SK-N-SH (cell line): ENCODE results near the gene CLEC4A. TPM values are rescaled to one million over a fixed set of nuclear protein-coding genes. Genes with fewer than 3 reads are reported as not detected.

Experiments used
- CTCF ChIA-PET: fragments of 300-600, 350-600 bp; formaldehyde crosslinking; extraction: SDS; loops from one replicate; lab custom pipeline; 2021; lab: Yijun Ruan, JAX
- POLR2A ChIA-PET: fragments of 350-600 bp; sonication (Branson Sonifier 250); formaldehyde crosslinking; extraction: SDS; loops from one replicate; lab custom pipeline; 2020; ENCODE audit warnings: antibody characterized with exemption, inconsistent platforms; lab: Yijun Ruan, JAX
- DNase-seq: peaks from one replicate; pipeline ENCODE4 v3.0.0; 2012
- H2AFZ ChIP-seq: fragments of 200-600 bp; sonication (generic); 2 replicates; pipeline ENCODE4 v1.8.1; 2016; ENCODE audit warnings: antibody characterized with exemption, mild to moderate bottlenecking, low read depth
- H3F3A ChIP-seq: fragments of 200-600 bp; sonication (generic); replicated peaks from 2 replicates; pipeline ENCODE3; 2016; ENCODE audit warnings: antibody characterized with exemption, mild to moderate bottlenecking; ENCODE audit not compliant: insufficient read depth
- H3K27ac ChIP-seq, 2 experiments: fragments of 200-500 bp in 1 of 2; fragments of 200-600 bp in 1 of 2; sonication (Bioruptor generic) in 1 of 2; sonication (generic), shearing (Covaris generic) in 1 of 2; 2 replicates each; pipeline versions ENCODE4 v1.5.1 to v1.6.1; 2014 to 2016; ENCODE audit warnings: low read depth in 2 of 2, inconsistent platforms in 1 of 2, low read length in 1 of 2, mild to moderate bottlenecking in 1 of 2, mixed read lengths in 1 of 2
- H3K27me3 ChIP-seq: fragments of 200-600 bp; sonication (generic), shearing (Covaris generic); 2 replicates; pipeline ENCODE4 v1.6.1; 2016; ENCODE audit warnings: mixed run types; ENCODE audit not compliant: insufficient read depth
- H3K36me3 ChIP-seq, 2 experiments: fragments of 200-500 bp in 1 of 2; fragments of 200-600 bp in 1 of 2; sonication (Bioruptor generic) in 1 of 2; sonication (generic) in 1 of 2; replicated peaks in 1 of 2; 2 replicates each; pipeline versions ENCODE3 to v1.5.1; 2014 to 2016; ENCODE audit warnings: low read length in 1 of 2, mild to moderate bottlenecking in 1 of 2; ENCODE audit not compliant: insufficient read depth in 2 of 2, control insufficient read depth in 1 of 2
- H3K4me1 ChIP-seq, 2 experiments: fragments of 200-500 bp in 1 of 2; fragments of 200-600 bp in 1 of 2; sonication (Bioruptor generic) in 1 of 2; sonication (generic), shearing (Covaris generic) in 1 of 2; 2 replicates each; pipeline versions ENCODE4 v1.5.1 to v1.6.1; 2014 to 2016; ENCODE audit warnings: low read depth in 1 of 2, low read length in 1 of 2, mixed run types in 1 of 2; ENCODE audit not compliant: insufficient read depth in 2 of 2, control insufficient read depth in 1 of 2
- H3K4me2 ChIP-seq: fragments of 200-600 bp; sonication (generic), shearing (Covaris generic); 2 replicates; pipeline ENCODE4 v1.6.1; 2017; ENCODE audit warnings: mixed run types
- H3K4me3 ChIP-seq, 2 experiments: fragments of 200-500 bp in 1 of 2; fragments of 200-600 bp in 1 of 2; sonication (Bioruptor generic) in 1 of 2; sonication (generic), shearing (Covaris generic) in 1 of 2; 2 replicates each; pipeline versions ENCODE4 v1.5.1 to v1.8.1; 2014 to 2016; ENCODE audit warnings: low read depth in 2 of 2, inconsistent platforms in 1 of 2, low read length in 1 of 2, mild to moderate bottlenecking in 1 of 2, mixed read lengths in 1 of 2, moderate library complexity in 1 of 2
- H3K79me2 ChIP-seq: fragments of 200-600 bp; sonication (generic); 2 replicates; pipeline ENCODE4 v1.8.1; 2017; ENCODE audit warnings: mild to moderate bottlenecking; ENCODE audit not compliant: insufficient read depth
- H3K9ac ChIP-seq: fragments of 200-600 bp; sonication (generic); 2 replicates; pipeline ENCODE4 v1.6.1; 2017; ENCODE audit warnings: mixed run types
- H3K9me2 ChIP-seq: fragments of 200-600 bp; sonication (generic); 2 replicates; pipeline ENCODE4 v1.6.1; 2017; ENCODE audit warnings: mixed run types
- H3K9me3 ChIP-seq: fragments of 200-600 bp; sonication (generic); 2 replicates; pipeline ENCODE4 v1.6.1; 2017; ENCODE audit warnings: mixed run types, mild to moderate bottlenecking, moderate library complexity
- H4K20me1 ChIP-seq: fragments of 200-600 bp; sonication (generic); 2 replicates; pipeline ENCODE4 v1.6.1; 2017; ENCODE audit warnings: mild to moderate bottlenecking, mixed run types; ENCODE audit not compliant: insufficient read depth
- CHD2 ChIP-seq: fragments of 150-350 bp; IDR thresholded peaks from 2 replicates; pipeline ENCODE4 v1.6.1; 2018; ENCODE audit warnings: low read length; ENCODE audit not compliant: partially characterized antibody
- EZH2phosphoT487 ChIP-seq: fragments of 200-600 bp; sonication (generic); IDR thresholded peaks from 2 replicates; pipeline ENCODE4 v1.6.1; 2017; ENCODE audit warnings: low read depth, mixed run types, mild to moderate bottlenecking, antibody characterized with exemption, moderate library complexity, borderline replicate concordance
- FOSL2 ChIP-seq: IDR thresholded peaks from 2 replicates; pipeline ENCODE4 v1.4.0; 2012; ENCODE audit warnings: low read depth, mild to moderate bottlenecking, moderate library complexity, borderline replicate concordance
- FOXJ3 ChIP-seq: sonication (generic); formaldehyde crosslinking; IDR thresholded peaks from 2 replicates; pipeline ENCODE4 v1.5.1; 2020; ENCODE audit warnings: mild to moderate bottlenecking, missing genetic modification reagents
- FOXM1 ChIP-seq: IDR thresholded peaks from 2 replicates; pipeline ENCODE4 v1.4.0; 2012; ENCODE audit warnings: low read depth, mild to moderate bottlenecking
- GABPA ChIP-seq: IDR thresholded peaks from 2 replicates; pipeline ENCODE4 v1.4.0; 2012; ENCODE audit warnings: low read depth, mild to moderate bottlenecking
- GATA2 ChIP-seq: sonication (generic); formaldehyde crosslinking; IDR thresholded peaks from 2 replicates; pipeline ENCODE4 v1.5.0; 2020; ENCODE audit warnings: mild to moderate bottlenecking, missing genetic modification reagents
- MEF2A ChIP-seq: IDR thresholded peaks from 2 replicates; pipeline ENCODE4 v1.4.0; 2012; ENCODE audit warnings: low read depth, borderline replicate concordance
- MXI1 ChIP-seq: IDR thresholded peaks from 2 replicates; pipeline ENCODE4 v1.6.1; 2012; ENCODE audit warnings: mild to moderate bottlenecking, low read depth, low read length, improper control_type of control experiment
- NRF1 ChIP-seq: IDR thresholded peaks from 2 replicates; pipeline ENCODE4 v1.6.1; 2012; ENCODE audit warnings: low read depth, mild to moderate bottlenecking, low read length
- RAD21 ChIP-seq: IDR thresholded peaks from 2 replicates; pipeline ENCODE4 v1.6.1; 2012; ENCODE audit warnings: mild to moderate bottlenecking, low read length
- RCOR1 ChIP-seq: fragments of 150-350 bp; IDR thresholded peaks from 2 replicates; pipeline ENCODE4 v1.6.1; 2017; ENCODE audit warnings: antibody characterized with exemption, low read length
- RXRA ChIP-seq: IDR thresholded peaks from 2 replicates; pipeline ENCODE4 v1.4.0; 2012; ENCODE audit warnings: low read depth, mild to moderate bottlenecking, borderline replicate concordance
- SIN3A ChIP-seq: IDR thresholded peaks from 2 replicates; pipeline ENCODE4 v1.6.1; 2012; ENCODE audit warnings: low read depth, mild to moderate bottlenecking, low read length, moderate library complexity, borderline replicate concordance
- SMC3 ChIP-seq: IDR thresholded peaks from 2 replicates; pipeline ENCODE4 v1.6.1; 2012; ENCODE audit warnings: low read depth, low read length, improper control_type of control experiment
- TAF1 ChIP-seq: IDR thresholded peaks from 2 replicates; pipeline ENCODE4 v1.6.1; 2012; ENCODE audit warnings: low read depth, mild to moderate bottlenecking, low read length, moderate library complexity, borderline replicate concordance
- TCF12 ChIP-seq: IDR thresholded peaks from 2 replicates; pipeline ENCODE4 v1.4.0; 2012
- TEAD4 ChIP-seq: IDR thresholded peaks from 2 replicates; pipeline ENCODE4 v1.4.0; 2012; ENCODE audit warnings: mild to moderate bottlenecking, borderline replicate concordance; ENCODE audit not compliant: insufficient read depth
- YY1 ChIP-seq: IDR thresholded peaks from 2 replicates; pipeline ENCODE4 v1.4.0; 2012; ENCODE audit warnings: low read depth, mild to moderate bottlenecking
- WGBS: methylation state at CpG from one replicate; pipeline ENCODE4 v1.1.6; 2017; ENCODE audit warnings: low lambda C conversion rate; 5-methylcytosine and 5-hydroxymethylcytosine counted together
- polyA plus RNA-seq, 3 experiments: library from polyadenylated mRNA; depleted of rRNA; stranded (reverse); fragments of >200 nt; gene quantifications; 2 replicates each; pipeline ENCODE4 v1.2.3, GENCODE V29; 2012
- TF ChIP-seq, protein P1 (sequence below): IDR thresholded peaks from 2 replicates; pipeline ENCODE4 v1.4.0; 2012; ENCODE audit warnings: low read depth, borderline replicate concordance
- TF ChIP-seq, protein P2 (sequence below): IDR thresholded peaks from 2 replicates; pipeline ENCODE4; 2012
- TF ChIP-seq, protein P3 (sequence below): IDR thresholded peaks from 2 replicates; pipeline ENCODE4 v1.4.0; 2012; ENCODE audit warnings: low read depth, borderline replicate concordance
- TF ChIP-seq, protein P4 (sequence below): fragments of 200-600 bp; sonication (generic); IDR thresholded peaks from 2 replicates; pipeline ENCODE4 v1.6.1; 2017; ENCODE audit warnings: antibody characterized with exemption, mild to moderate bottlenecking, moderate library complexity
- TF ChIP-seq, protein P5 (sequence below): fragments of 150-350 bp; IDR thresholded peaks from 2 replicates; pipeline ENCODE4 v1.6.1; 2016; ENCODE audit warnings: mild to moderate bottlenecking, low read depth, low read length

Gene CLEC4A
- polyA plus RNA-seq, 1 of the 3 experiments (the other 2 are of a cell fraction), result 0.44 TPM

DNA sequence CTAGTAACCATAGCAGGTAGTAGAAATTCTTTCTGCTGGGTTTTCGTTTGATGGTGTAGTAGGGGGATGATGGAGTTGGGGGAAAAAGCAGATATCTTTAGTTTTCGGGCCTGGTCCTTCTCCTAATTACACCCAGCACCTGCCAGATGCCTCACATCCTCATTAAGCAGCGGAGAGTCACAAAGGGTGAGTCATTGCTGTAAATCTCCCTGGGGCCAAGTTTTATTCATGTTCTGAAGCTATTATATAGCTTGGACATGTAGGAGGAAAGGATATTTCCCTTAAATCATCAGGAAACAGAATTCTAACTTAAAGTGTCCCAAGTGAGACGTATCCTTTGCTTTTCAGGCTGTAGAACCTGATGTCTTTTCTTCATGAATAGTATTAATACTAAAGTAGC is 46.2 kb upstream of the CLEC4A start (continued):
- TF ChIP-seq, protein P1, sequence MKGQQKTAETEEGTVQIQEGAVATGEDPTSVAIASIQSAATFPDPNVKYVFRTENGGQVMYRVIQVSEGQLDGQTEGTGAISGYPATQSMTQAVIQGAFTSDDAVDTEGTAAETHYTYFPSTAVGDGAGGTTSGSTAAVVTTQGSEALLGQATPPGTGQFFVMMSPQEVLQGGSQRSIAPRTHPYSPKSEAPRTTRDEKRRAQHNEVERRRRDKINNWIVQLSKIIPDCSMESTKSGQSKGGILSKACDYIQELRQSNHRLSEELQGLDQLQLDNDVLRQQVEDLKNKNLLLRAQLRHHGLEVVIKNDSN, result no peak
- TF ChIP-seq NRF1 (no peak), FOSL2 (peak; percentile 62), EZH2phosphoT487 (no peak), MXI1 (no peak), SIN3A (no peak), TCF12 (peak; percentile 45; the same call in 1 of the 2 replicates), GABPA (no peak)
- TF ChIP-seq, protein P2, sequence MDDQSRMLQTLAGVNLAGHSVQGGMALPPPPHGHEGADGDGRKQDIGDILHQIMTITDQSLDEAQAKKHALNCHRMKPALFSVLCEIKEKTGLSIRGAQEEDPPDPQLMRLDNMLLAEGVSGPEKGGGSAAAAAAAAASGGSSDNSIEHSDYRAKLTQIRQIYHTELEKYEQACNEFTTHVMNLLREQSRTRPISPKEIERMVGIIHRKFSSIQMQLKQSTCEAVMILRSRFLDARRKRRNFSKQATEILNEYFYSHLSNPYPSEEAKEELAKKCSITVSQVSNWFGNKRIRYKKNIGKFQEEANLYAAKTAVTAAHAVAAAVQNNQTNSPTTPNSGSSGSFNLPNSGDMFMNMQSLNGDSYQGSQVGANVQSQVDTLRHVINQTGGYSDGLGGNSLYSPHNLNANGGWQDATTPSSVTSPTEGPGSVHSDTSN, result peak; percentile 24; the same call in 1 of the 2 replicates
- TF ChIP-seq, all 33 proteins: peak for 4

DNA sequence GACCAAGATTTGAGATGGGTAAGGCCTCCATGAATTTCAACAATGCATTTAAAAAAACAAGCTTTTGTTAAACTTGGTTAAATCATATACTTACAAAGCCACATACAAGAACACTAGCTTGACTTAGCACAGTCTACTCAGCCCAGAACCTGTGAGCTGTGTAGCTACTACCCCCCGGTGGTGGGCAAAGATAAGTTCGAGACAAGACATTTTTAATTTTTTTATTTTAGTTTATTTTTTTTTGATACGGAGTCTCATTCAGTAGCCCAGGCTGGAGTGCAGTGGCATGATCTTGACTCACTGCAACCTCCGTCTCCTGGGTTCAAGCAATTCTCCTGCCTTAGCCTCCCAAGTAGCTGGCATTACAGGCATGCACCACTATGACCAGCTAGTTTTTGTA is 45.0 kb upstream of the CLEC4A start:
- H3K27me3 ChIP-seq, result no peaks in the 10 kb centered on the region
- H3K9me3 ChIP-seq, result no peaks in the 10 kb centered on the region
- H3F3A ChIP-seq, result peaks cover 6% of the 10 kb centered on the region
- ChIA-PET POLR2A (no interaction called here), CTCF (interaction anchor here (0.6 to 5.5 kb wide), 17 partner anchors 9 to 272 kb away, joined by 3 to 89 read pairs (median 4); partner anchors contain the start of genes C3AR1, FOXJ2 and ZNF705A)
- DNase-seq, result peak; percentile 64
- no peaks in the 10 kb centered on the region for H3K36me3 ChIP-seq
- TF ChIP-seq FOXJ3 (no peak), TAF1 (no peak), NRF1 (no peak), CHD2 (no peak), RXRA (no peak), MXI1 (no peak), SMC3 (peak; percentile 55), RCOR1 (no peak), TCF12 (no peak), RAD21 (peak; percentile 84), TEAD4 (no peak), SIN3A (no peak), YY1 (no peak), FOXM1 (no peak), MEF2A (no peak), GATA2 (no peak)
- TF ChIP-seq, protein P3, sequence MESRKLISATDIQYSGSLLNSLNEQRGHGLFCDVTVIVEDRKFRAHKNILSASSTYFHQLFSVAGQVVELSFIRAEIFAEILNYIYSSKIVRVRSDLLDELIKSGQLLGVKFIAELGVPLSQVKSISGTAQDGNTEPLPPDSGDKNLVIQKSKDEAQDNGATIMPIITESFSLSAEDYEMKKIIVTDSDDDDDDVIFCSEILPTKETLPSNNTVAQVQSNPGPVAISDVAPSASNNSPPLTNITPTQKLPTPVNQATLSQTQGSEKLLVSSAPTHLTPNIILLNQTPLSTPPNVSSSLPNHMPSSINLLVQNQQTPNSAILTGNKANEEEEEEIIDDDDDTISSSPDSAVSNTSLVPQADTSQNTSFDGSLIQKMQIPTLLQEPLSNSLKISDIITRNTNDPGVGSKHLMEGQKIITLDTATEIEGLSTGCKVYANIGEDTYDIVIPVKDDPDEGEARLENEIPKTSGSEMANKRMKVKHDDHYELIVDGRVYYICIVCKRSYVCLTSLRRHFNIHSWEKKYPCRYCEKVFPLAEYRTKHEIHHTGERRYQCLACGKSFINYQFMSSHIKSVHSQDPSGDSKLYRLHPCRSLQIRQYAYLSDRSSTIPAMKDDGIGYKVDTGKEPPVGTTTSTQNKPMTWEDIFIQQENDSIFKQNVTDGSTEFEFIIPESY, result no peak
- TF ChIP-seq, protein P1, result no peak
- TF ChIP-seq, protein P4, sequence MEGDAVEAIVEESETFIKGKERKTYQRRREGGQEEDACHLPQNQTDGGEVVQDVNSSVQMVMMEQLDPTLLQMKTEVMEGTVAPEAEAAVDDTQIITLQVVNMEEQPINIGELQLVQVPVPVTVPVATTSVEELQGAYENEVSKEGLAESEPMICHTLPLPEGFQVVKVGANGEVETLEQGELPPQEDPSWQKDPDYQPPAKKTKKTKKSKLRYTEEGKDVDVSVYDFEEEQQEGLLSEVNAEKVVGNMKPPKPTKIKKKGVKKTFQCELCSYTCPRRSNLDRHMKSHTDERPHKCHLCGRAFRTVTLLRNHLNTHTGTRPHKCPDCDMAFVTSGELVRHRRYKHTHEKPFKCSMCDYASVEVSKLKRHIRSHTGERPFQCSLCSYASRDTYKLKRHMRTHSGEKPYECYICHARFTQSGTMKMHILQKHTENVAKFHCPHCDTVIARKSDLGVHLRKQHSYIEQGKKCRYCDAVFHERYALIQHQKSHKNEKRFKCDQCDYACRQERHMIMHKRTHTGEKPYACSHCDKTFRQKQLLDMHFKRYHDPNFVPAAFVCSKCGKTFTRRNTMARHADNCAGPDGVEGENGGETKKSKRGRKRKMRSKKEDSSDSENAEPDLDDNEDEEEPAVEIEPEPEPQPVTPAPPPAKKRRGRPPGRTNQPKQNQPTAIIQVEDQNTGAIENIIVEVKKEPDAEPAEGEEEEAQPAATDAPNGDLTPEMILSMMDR, result peak; percentile 71
- TF ChIP-seq, protein P5, sequence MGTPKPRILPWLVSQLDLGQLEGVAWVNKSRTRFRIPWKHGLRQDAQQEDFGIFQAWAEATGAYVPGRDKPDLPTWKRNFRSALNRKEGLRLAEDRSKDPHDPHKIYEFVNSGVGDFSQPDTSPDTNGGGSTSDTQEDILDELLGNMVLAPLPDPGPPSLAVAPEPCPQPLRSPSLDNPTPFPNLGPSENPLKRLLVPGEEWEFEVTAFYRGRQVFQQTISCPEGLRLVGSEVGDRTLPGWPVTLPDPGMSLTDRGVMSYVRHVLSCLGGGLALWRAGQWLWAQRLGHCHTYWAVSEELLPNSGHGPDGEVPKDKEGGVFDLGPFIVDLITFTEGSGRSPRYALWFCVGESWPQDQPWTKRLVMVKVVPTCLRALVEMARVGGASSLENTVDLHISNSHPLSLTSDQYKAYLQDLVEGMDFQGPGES, result no peak
- no peak overlapping the region for H3K27ac ChIP-seq
- peaks cover 3 to 16% of the 10 kb centered on the region in 2 experiments; a peak in 3 of 4 replicates for H3K4me1 ChIP-seq
- H3K4me2 ChIP-seq, result no peak overlapping the region
- no peak overlapping the region for H2AFZ ChIP-seq
- no peaks in the 10 kb centered on the region for H4K20me1 ChIP-seq
- H3K9ac ChIP-seq, result 0 out of 2 replicates have a peak overlapping the region, but pooled peaks have one; percentile 12
- peaks cover 18% of the 10 kb centered on the region; the same call in 1 of the 2 replicates for H3K79me2 ChIP-seq
- no peak overlapping the region for H3K4me3 ChIP-seq
- WGBS, result 31% methylated on average over 4 of the region's 4 CpGs
- no peaks in the 10 kb centered on the region for H3K9me2 ChIP-seq
